HG02938 (cell line): ENCODE measurements around the gene YWHAQ.

ENCODE experiments used
- ATAC-seq: cut with Tn5 transposase; IDR thresholded peaks from one replicate; pipeline ENCODE4 v1.9.1; 2021; ENCODE audit warnings: mild to moderate bottlenecking, moderate library complexity; ENCODE audit not compliant: unreplicated experiment

YWHAQ gene

GRCh38 chr2:9552219-9553178 is 78.3 kb downstream of the YWHAQ start:
- no peak for ATAC-seq

- ATAC-seq = peak; percentile 27
Measured at GRCh38 chr2:9550859-9551391, 79.9 kb downstream of the YWHAQ start.

GRCh38 chr2:9549420-9549819 is 81.4 kb downstream of the YWHAQ start:
- ATAC-seq = no peak

GRCh38 chr2:9548506-9548905 is 82.3 kb downstream of the YWHAQ start:
- ATAC-seq = peak; percentile 47

GRCh38 chr2:9547262-9547991 is 83.4 kb downstream of the YWHAQ start:
- ATAC-seq = no peak

- no peak for ATAC-seq
Measured at GRCh38 chr2:9545502-9545901, 85.3 kb downstream of the YWHAQ start.

GRCh38 chr2:9543557-9543956 is 87.2 kb downstream of the YWHAQ start:
- ATAC-seq = no peak

- no peak for ATAC-seq
Measured at GRCh38 chr2:9539531-9539930, 91.3 kb downstream of the YWHAQ start.

GRCh38 chr2:9538000-9538507 is 92.7 kb downstream of the YWHAQ start:
- no peak for ATAC-seq

- no peak for ATAC-seq
Measured at GRCh38 chr2:9536504-9536903, 94.3 kb downstream of the YWHAQ start.

GRCh38 chr2:9535177-9535576 is 95.6 kb downstream of the YWHAQ start:
- ATAC-seq = no peak
